Fibroblast of peridontal ligament (primary cell): Measurements from ENCODE around the gene IL18.
"Not testable (repeated sequence)": the region's sequence is repeated elsewhere in the genome, so short reads cannot be mapped to it uniquely, and the experiment has no call there.

Experiments used
- DNase-seq: peaks from one replicate; pipeline ENCODE4 v3.0.0-alpha.2; 2010; ENCODE audit errors: extremely low read depth

IL18 gene

DNA sequence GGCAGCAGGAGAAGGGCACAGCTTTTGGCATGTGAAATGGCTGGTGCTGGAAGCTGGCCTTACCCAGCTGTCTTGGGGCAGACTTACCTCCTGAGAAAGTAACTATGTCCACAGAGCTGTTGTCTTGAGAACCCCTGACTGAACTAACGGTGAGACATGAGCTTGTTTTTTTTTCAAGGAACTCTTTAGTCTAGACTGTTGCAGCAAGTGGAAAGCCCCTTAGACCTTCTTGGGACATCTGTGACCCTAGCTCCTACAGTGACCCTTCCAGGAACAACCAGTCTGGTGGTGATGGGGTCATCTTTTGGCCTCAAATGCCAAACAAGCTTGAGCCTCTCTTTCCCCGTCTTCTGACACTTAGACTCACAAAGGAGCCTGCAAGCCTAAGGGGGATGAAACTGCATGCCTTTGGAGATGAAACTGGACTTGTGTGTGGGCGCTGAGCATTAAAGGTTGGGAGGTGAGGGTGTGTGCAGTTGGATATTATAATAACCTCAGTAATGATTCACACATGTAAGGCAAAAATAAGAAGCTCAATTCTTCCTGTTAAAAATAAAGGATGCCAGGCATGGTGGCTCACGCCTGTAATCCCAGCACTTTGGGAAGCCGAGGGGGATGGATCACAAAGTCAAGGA is 41.8 kb downstream of the IL18 start:
- no peak for DNase-seq

- DNase-seq, result no peak
Measured at GRCh38 chr11:112118176-112118575, 45.7 kb downstream of the IL18 start.

GRCh38 chr11:112115386-112115785 is 48.5 kb downstream of the IL18 start:
- no peak for DNase-seq

DNA sequence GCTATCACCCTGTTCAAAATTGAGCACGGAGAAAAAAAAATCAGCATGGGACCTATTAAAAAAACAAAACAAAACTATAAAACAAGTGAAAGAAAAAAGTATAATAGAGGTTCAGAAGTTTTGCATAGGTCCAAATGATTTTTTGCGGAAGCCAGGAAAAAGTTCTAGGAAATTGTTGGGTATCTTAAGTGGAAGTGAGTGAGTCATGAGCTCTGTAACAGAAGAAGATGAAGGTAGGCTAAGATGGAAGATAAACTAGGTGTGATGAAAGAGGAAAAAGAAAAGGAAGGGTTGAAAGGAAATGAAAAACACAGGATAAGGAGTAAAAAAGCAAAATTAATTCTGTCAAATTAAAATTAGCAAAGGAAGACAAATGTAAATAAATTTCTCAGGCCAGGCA is 49.4 kb downstream of the IL18 start:
- no peak for DNase-seq

- peak; percentile 74 for DNase-seq
Measured at GRCh38 chr11:112113539-112114457, 50.1 kb downstream of the IL18 start.

GRCh38 chr11:112106070-112106469 is 57.8 kb downstream of the IL18 start:
- DNase-seq, result no peak

DNA sequence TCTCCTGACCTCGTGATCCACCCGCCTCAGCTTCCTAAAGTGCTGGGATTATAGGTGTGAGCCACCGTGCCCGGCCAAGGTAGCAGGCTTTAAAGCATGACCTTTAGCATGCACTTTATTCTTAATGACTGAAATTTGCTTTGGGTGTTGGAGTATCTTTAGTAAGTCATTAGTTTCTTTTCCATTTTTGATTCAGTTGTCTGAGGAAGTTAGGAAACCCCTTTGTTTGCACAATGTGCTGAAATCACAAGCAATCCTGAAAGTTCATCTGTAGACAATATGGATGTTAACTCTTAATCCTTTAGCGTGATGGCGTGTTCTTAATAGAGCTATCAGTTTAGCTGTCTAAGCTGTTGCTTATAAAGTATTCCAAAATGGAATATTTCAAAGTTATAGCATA is 60.4 kb downstream of the IL18 start:
- DNase-seq, result no peak

GRCh38 chr11:112100462-112100861 is 63.4 kb downstream of the IL18 start:
- peak; percentile 65 for DNase-seq

GRCh38 chr11:112097734-112098528 is 66.0 kb downstream of the IL18 start:
- DNase-seq, result no peak

DNA sequence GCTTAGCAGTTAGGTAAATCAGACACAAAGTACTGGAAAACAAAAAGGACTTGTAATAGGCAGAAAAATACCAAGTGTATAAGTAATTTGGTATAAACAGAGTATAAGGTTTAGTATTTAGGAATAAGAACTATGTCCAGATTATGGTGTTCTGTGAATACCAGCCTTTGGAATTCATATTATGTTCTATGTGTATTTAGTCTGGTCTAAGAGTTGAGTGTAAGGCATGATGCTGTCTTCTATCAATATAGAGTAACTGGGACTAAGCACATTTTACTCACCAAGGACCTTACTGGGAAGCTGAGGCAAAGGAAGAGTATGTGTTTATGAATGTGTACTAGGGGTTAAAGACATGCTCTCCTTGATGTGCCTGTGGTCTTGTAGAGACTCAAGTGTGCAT is 67.7 kb downstream of the IL18 start:
- peak; percentile 3 for DNase-seq

DNA sequence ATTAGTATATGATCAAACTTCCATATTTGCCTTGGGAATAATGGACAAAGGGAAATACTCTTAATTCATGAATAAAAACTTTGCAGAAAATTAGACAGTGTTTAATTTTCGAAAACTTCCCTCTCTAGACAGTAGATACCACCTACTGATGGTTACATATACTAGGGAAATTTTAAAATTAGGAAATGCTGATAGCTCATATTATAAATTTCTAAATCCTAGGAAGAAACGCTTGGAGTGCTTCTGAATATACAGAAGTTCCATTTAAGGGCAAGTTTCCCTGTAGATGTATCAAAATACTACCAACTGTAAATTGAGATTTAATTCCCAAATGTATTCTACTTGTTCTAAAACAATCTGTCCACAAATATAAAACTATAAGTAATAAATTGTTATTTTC is 68.6 kb downstream of the IL18 start:
- not testable (repeated sequence) for DNase-seq
